ENCODE measurements around the gene ITIH5.

GRCh38 chr10:7534480-7534852 is 132.3 kb downstream of the ITIH5 start:
- TF ChIP-seq FOXK2 (IDR thresholded peaks at IDR 0.05) (no peak), FOXM1 (IDR thresholded peaks at IDR 0.05; ENCODE audit: borderline replicate concordance) (no peak), SUZ12 (IDR thresholded peaks at IDR 0.05) (no peak), NFRKB (IDR thresholded peaks at IDR 0.05) (no peak), ARNT (IDR thresholded peaks at IDR 0.05) (no peak), CTBP1 (IDR thresholded peaks at IDR 0.05; ENCODE audit: borderline replicate concordance) (no peak), TARDBP (IDR thresholded peaks at IDR 0.05) (no peak), HDGF (IDR thresholded peaks at IDR 0.05; ENCODE audit: borderline replicate concordance) (no peak), ELF4 (IDR thresholded peaks at IDR 0.05) (no peak), SP1 (IDR thresholded peaks at IDR 0.05) (no peak), L3MBTL2 (conservative IDR thresholded peaks at IDR 0.05) (no peak)

All from HEK293T (cell line).